CD4-positive, alpha-beta T cell treated with Interferon alpha-2 for 1 hour (primary cell): ENCODE results near the gene CAMTA2.

Experiments used
- DNase-seq, 2 donors: peaks; one replicate each; pipeline ENCODE4 v3.0.0-alpha.2; 2020 to 2022

CAMTA2 gene

GRCh38 chr17:5000237-5000639, 12.8 kb upstream of the CAMTA2 start:
- no peak for DNase-seq

- DNase-seq = no peak
Observed at GRCh38 chr17:4999430-5000093, 12.1 kb upstream of the CAMTA2 start.

GRCh38 chr17:4998732-4999429, 11.4 kb upstream of the CAMTA2 start:
- DNase-seq = no peak

- no peak for DNase-seq
Observed at GRCh38 chr17:4998027-4998731, 10.7 kb upstream of the CAMTA2 start.

GRCh38 chr17:4997302-4998026, 10.0 kb upstream of the CAMTA2 start, which contains the start of the genes INCA1 and KIF1C:
Gene INCA1, minus strand, starts transcription at chr17:4997522. Its CDS starts 3,085 bp downstream, at chr17:4994437.
Gene KIF1C, plus strand, starts transcription at chr17:4997950. Its CDS starts 2,297 bp downstream, at chr17:5000247.
- DNase-seq = peak; percentile 88 to 93

GRCh38 chr17:4994081-4994595, 6.7 kb upstream of the CAMTA2 start:
- no peak for DNase-seq

GRCh38 chr17:4987767-4988567, 492 bp upstream of the CAMTA2 start:
- no peak for DNase-seq

GRCh38 chr17:4986403-4986802, 1.1 kb downstream of the CAMTA2 start:
- no peak for DNase-seq

GRCh38 chr17:4982305-4982704, 5.2 kb downstream of the CAMTA2 start:
- DNase-seq = no peak

- peak; percentile 32 to 79 for DNase-seq
Observed at GRCh38 chr17:4980644-4981216, 6.7 kb downstream of the CAMTA2 start.

GRCh38 chr17:4978726-4979125, 8.7 kb downstream of the CAMTA2 start:
- no peak for DNase-seq

GRCh38 chr17:4974115-4974670, 13.3 kb downstream of the CAMTA2 start:
- DNase-seq = no peak

- DNase-seq = no peak
Observed at GRCh38 chr17:4973256-4974114, 14.0 kb downstream of the CAMTA2 start.

- DNase-seq = no peak
Observed at GRCh38 chr17:4972752-4973151, 14.7 kb downstream of the CAMTA2 start.

GRCh38 chr17:4972322-4972721, 15.2 kb downstream of the CAMTA2 start:
- no peak for DNase-seq

- no peak for DNase-seq
Observed at GRCh38 chr17:4971826-4972225, 15.6 kb downstream of the CAMTA2 start.

- DNase-seq = no peak
Observed at GRCh38 chr17:4970273-4970672, 17.2 kb downstream of the CAMTA2 start.

GRCh38 chr17:4969551-4970173, 17.8 kb downstream of the CAMTA2 start:
- DNase-seq = no peak

GRCh38 chr17:4969047-4969550, 18.4 kb downstream of the CAMTA2 start:
- no peak for DNase-seq
